Body of pancreas (tissue), 4 donors: ENCODE data around the gene LRRC8B. TPM values are rescaled to one million over a fixed set of nuclear protein-coding genes. Genes with fewer than 3 reads are reported as not detected.
"Not testable (repeated sequence)": the region's sequence is repeated elsewhere in the genome, so short reads cannot be mapped to it uniquely, and the experiment has no call there.

Source experiments
- ATAC-seq: fragments of 150-250 bp; one replicate; pipeline ENCODE4 v1.9.1; 2016
- DNase-seq, 4 donors: peaks; one replicate each; pipeline ENCODE4 v3.0.0-alpha.2; 2019
- H3K27ac ChIP-seq, 4 donors: fragments of 200-600 bp; sonication (generic); 1 replicate in 3 of 4; 2 replicates in 1 of 4; pipeline versions ENCODE4 v1.5.1 to v1.6.1; 2016 to 2019; ENCODE audit warnings: mild to moderate bottlenecking in 1 of 4, mixed read lengths in 1 of 4, moderate library complexity in 1 of 4
- H3K27me3 ChIP-seq, 2 donors: fragments of 200-600 bp; sonication (generic); one replicate each; pipeline ENCODE4 v1.6.0; 2016; ENCODE audit warnings: mild to moderate bottlenecking in 1 of 2
- H3K36me3 ChIP-seq, 2 donors: fragments of 200-600 bp; sonication (generic); replicated peaks in 1 of 2; 2 replicates each; pipeline ENCODE4 v1.5.1; 2016; ENCODE audit warnings: low read depth in 2 of 2; ENCODE audit not compliant: insufficient read depth in 1 of 2
- H3K4me1 ChIP-seq: fragments of 200-600 bp; sonication (generic); one replicate; pipeline ENCODE4 v1.6.0; 2016
- H3K4me3 ChIP-seq, 2 donors: fragments of 200-600 bp; sonication (generic); 1 replicate in 1 of 2; 2 replicates in 1 of 2; pipeline ENCODE4 v1.5.1; 2016 to 2019
- H3K9me3 ChIP-seq, 3 donors: fragments of 200-600 bp; sonication (generic); 1 replicate in 2 of 3; 2 replicates in 1 of 3; pipeline ENCODE4 v1.5.1; 2016
- CTCF ChIP-seq, 7 experiments: fragments of 450-650 bp in 4 of 7; fragments of 200-600 bp in 3 of 7; sonication (generic) in 3 of 7; IDR thresholded peaks; one replicate each; pipeline ENCODE4 v1.5.1; 2016 to 2019; ENCODE audit warnings: antibody characterized with exemption in 7 of 7
- POLR2A ChIP-seq, 3 donors: fragments of 450-650 bp; IDR thresholded peaks; one replicate each; pipeline ENCODE4 v1.6.1; 2016; ENCODE audit warnings: antibody characterized with exemption in 3 of 3, mild to moderate bottlenecking in 2 of 3
- WGBS, 2 donors: methylation state at CpG; one replicate each; pipeline ENCODE4 v1.1.5; 2017; 5-methylcytosine and 5-hydroxymethylcytosine counted together
- intact Hi-C: fragments of 100-400 bp; cut with DNase I; formaldehyde crosslinking; loops from one replicate; pipeline ENCODE4 v1.15.1; 2023
- total RNA-seq, 2 donors: library from RNA; depleted of rRNA; stranded (reverse); fragments of >200 nt; gene quantifications; one replicate each; pipeline ENCODE4 v1.1.0, GENCODE V29; 2016

Gene LRRC8B
- total RNA-seq, 2 donors from 2014 or later: 6.0 to 23.4 TPM

GRCh38 chr1:89588480-89588879 lies 63.9 kb downstream of the LRRC8B start:
- TF ChIP-seq CTCF (IDR thresholded peaks at IDR 0.05) (no peak), POLR2A (IDR thresholded peaks at IDR 0.05) (no peak)
- H3K27ac ChIP-seq: no peak overlapping the region
- ATAC-seq: no peak
- no peak overlapping the region for H3K4me3 ChIP-seq
- H3K36me3 ChIP-seq: peaks cover 0 to 3% of the 10 kb centered on the region in 2 donors
- H3K27me3 ChIP-seq: no peaks in the 10 kb centered on the region
- H3K9me3 ChIP-seq: no peaks in the 10 kb centered on the region
- intact Hi-C loops: no loop called here
- no peak for DNase-seq
- WGBS, 2 donors: 92 to 94% methylated on average over 1 of the region's 1 CpG
- H3K4me1 ChIP-seq: no peaks in the 10 kb centered on the region

DNA sequence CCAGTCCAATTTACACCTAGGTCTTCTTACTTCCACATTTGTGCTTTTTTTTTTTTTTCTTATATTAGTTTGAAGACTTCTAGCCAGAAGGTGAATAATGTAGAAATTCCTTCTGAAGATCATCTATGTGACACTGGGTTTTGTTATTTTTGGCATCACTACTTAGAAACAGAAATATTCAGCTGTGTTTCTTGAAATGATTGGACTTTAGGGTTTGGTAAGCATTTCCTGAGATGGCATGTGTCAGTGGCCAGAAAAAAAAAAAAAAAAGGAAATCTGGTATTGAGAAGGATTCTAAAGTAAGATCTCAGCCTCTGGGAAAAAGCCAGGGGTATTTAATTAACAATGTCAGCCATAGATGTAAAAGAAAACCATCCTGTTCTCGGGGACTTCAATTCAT lies 64.9 kb downstream of the LRRC8B start:
- peaks cover 0 to 3% of the 10 kb centered on the region in 2 donors for H3K36me3 ChIP-seq
- DNase-seq (no peak), ATAC-seq (no peak)
- H3K9me3 ChIP-seq: no peaks in the 10 kb centered on the region
- TF ChIP-seq POLR2A (IDR thresholded peaks at IDR 0.05): no peak
- TF ChIP-seq CTCF (IDR thresholded peaks at IDR 0.05): no peak
- WGBS, 2 donors: 88 to 95% methylated on average over 1 of the region's 1 CpG
- no peaks in the 10 kb centered on the region for H3K27me3 ChIP-seq
- H3K4me1 ChIP-seq: no peaks in the 10 kb centered on the region
- H3K4me3 ChIP-seq: no peak overlapping the region
- no peak overlapping the region for H3K27ac ChIP-seq
- intact Hi-C loops: no loop called here

GRCh38 chr1:89590341-89591080 lies 65.9 kb downstream of the LRRC8B start:
- Histone ChIP-seq H3K36me3 (peaks cover 0 to 1% of the 10 kb centered on the region in 2 donors), H3K27me3 (no peaks in the 10 kb centered on the region), H3K27ac (no peak overlapping the region), H3K4me3 (no peak overlapping the region), H3K9me3 (no peaks in the 10 kb centered on the region), H3K4me1 (no peaks in the 10 kb centered on the region)
- no peak for DNase-seq
- intact Hi-C loops: loop anchor here (10.0 kb wide), 1 partner anchor 106 kb away; no protein-coding TSS in a partner anchor
- 74 to 76% methylated on average over 6 of the region's 6 CpGs for WGBS, 2 donors
- no peak for TF ChIP-seq POLR2A (IDR thresholded peaks at IDR 0.05)
- TF ChIP-seq CTCF (IDR thresholded peaks at IDR 0.05): no peak
- no peak for ATAC-seq

DNA sequence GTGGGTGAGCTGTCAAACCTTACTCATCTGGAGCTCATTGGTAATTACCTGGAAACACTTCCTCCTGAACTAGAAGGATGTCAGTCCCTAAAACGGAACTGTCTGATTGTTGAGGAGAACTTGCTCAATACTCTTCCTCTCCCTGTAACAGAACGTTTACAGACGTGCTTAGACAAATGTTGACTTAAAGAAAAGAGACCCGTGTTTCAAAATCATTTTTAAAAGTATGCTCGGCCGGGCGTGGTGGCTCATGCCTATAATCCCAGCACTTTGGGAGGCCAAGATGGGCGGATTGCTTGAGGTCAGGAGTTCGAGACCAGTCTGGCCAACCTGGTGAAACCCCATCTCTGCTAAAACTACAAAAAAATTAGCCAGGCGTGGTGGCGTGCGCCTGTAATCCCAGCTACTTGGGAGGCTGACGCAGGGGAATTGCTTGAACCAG lies 68.3 kb downstream of the LRRC8B start:
- WGBS, 2 donors: 79% methylated on average over 13 of the region's 13 CpGs
- intact Hi-C loops: loop anchor here (10.0 kb wide), 1 partner anchor 108 kb away; no protein-coding TSS in a partner anchor
- not testable (repeated sequence) for H3K27me3 ChIP-seq, H3K4me1 ChIP-seq, H3K4me3 ChIP-seq, DNase-seq, H3K27ac ChIP-seq, H3K36me3 ChIP-seq, H3K9me3 ChIP-seq, ATAC-seq

DNA sequence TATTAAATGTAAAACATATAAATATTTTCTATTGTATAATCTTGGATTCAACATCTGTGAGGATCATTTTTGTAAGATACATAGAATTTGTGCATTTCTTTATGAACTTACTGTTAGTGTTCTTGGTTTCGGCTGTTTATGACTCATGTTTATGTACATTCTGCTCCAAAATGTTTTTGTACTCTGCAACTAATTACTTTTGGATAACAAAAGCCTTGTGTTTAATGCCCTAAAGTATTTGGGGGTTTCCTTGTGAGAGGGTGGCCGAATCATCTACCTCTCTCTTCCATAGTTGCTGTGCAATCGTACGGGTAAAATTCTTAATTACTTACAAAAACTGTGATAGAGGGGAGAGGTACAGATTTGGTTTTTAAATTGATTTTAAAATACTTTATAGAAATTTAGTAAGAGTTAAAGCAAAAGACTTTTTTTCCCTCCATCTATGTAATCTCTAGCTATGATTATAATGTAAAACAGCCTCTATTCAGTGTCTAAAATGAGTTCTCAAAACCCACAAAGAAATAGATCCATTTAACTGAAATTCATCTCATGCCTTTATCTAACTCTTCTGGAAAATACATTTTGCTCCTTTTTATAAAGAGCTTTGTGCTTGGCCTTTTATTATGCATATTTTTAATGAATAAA lies 69.6 kb downstream of the LRRC8B start:
- intact Hi-C loops: loop anchor here (10.0 kb wide), 1 partner anchor 109 kb away; no protein-coding TSS in a partner anchor
- Histone ChIP-seq H3K9me3 (no peaks in the 10 kb centered on the region), H3K4me1 (no peaks in the 10 kb centered on the region), H3K36me3 (peaks cover 0 to 1% of the 10 kb centered on the region in 2 donors), H3K27ac (no peak overlapping the region), H3K27me3 (no peaks in the 10 kb centered on the region), H3K4me3 (no peak overlapping the region)
- ATAC-seq (no peak), DNase-seq (no peak)
- 93 to 94% methylated on average over 4 of the region's 4 CpGs for WGBS, 2 donors
- no peak for TF ChIP-seq CTCF (IDR thresholded peaks at IDR 0.05)
- no peak for TF ChIP-seq POLR2A (IDR thresholded peaks at IDR 0.05)
